IMR-90 (cell line): ENCODE measurements around the gene SOX8. TPM values are rescaled to one million over a fixed set of nuclear protein-coding genes. Genes with fewer than 3 reads are reported as not detected.

Experiments
- ATAC-seq: fragments of 200-7000 bp; cut with Tn5 transposase; 2 replicates; pipeline ENCODE4 v1.9.1; 2020; ENCODE audit warnings: low read depth, mild to moderate bottlenecking, moderate library complexity
- BruUV-seq: library from RNA; stranded (reverse); fragments of 400-500 nt; replicated peaks from 2 replicates; lab custom pipeline; 2021; lab: Mats Ljungman, UMichigan
- CTCF ChIA-PET: fragments of 300-600 bp; formaldehyde crosslinking; extraction: SDS; loops from one replicate; lab custom pipeline; 2021; ENCODE audit warnings: antibody characterized with exemption; lab: Yijun Ruan, JAX
- POLR2A ChIA-PET: fragments of 300-600 bp; sonication (Branson Sonifier 250); formaldehyde crosslinking; loops from one replicate; lab custom pipeline; 2022; ENCODE audit warnings: antibody characterized with exemption; ENCODE audit not compliant: unreplicated experiment; lab: Charles Lee
- DNase-seq: peaks from one replicate; pipeline ENCODE4 v3.0.0; 2013
- H2AFZ ChIP-seq: replicated peaks from 2 replicates; pipeline ENCODE3; 2013; ENCODE audit warnings: low read length, mild to moderate bottlenecking; ENCODE audit not compliant: poor library complexity
- H2AK5ac ChIP-seq: 2 replicates; pipeline ENCODE4 v1.6.1; 2013; ENCODE audit warnings: low read depth, low read length, inconsistent platforms
- H2AK9ac ChIP-seq: replicated peaks from 2 replicates; pipeline ENCODE3; 2013; ENCODE audit warnings: mild to moderate bottlenecking, low read depth, low read length, moderate library complexity; ENCODE audit not compliant: poor library complexity
- H2BK120ac ChIP-seq: 2 replicates; pipeline ENCODE4 v1.6.1; 2013; ENCODE audit warnings: low read depth, low read length, inconsistent platforms
- H2BK15ac ChIP-seq: 3 replicates; pipeline ENCODE4 v1.6.1; 2013; ENCODE audit warnings: low read depth, low read length, inconsistent platforms
- H2BK20ac ChIP-seq: 2 replicates; pipeline ENCODE4 v1.6.1; 2013; ENCODE audit warnings: low read depth, mild to moderate bottlenecking, inconsistent platforms, low read length, moderate library complexity
- H2BK5ac ChIP-seq: 2 replicates; pipeline ENCODE4 v1.6.1; 2013; ENCODE audit warnings: mild to moderate bottlenecking, low read depth, low read length, inconsistent platforms; ENCODE audit not compliant: poor library complexity, severe bottlenecking
- H3K14ac ChIP-seq: replicated peaks from 2 replicates; pipeline ENCODE4 v1.6.1; 2013; ENCODE audit warnings: low read depth, low read length, inconsistent platforms
- H3K18ac ChIP-seq: 2 replicates; pipeline ENCODE4 v1.6.1; 2013; ENCODE audit warnings: low read depth, low read length, control low read depth
- H3K23ac ChIP-seq: 2 replicates; pipeline ENCODE4 v1.6.1; 2013; ENCODE audit warnings: low read depth, low read length, inconsistent platforms
- H3K27ac ChIP-seq: 2 replicates; pipeline ENCODE4 v1.5.1; 2013; ENCODE audit warnings: mild to moderate bottlenecking, control low read depth, low read length; ENCODE audit not compliant: insufficient read depth
- H3K27me3 ChIP-seq: 2 replicates; pipeline ENCODE4 v1.6.1; 2013; ENCODE audit warnings: low read length; ENCODE audit not compliant: control insufficient read depth, insufficient read depth
- H3K36me3 ChIP-seq: 2 replicates; pipeline ENCODE4 v1.6.1; 2013; ENCODE audit warnings: low read length, mixed read lengths; ENCODE audit not compliant: control insufficient read depth, insufficient read depth
- H3K4ac ChIP-seq: 2 replicates; pipeline ENCODE4 v1.6.1; 2013; ENCODE audit warnings: low read depth, low read length, inconsistent platforms
- H3K4me1 ChIP-seq: 2 replicates; pipeline ENCODE4 v1.6.1; 2013; ENCODE audit warnings: low read length, mixed read lengths; ENCODE audit not compliant: control insufficient read depth, insufficient read depth
- H3K4me2 ChIP-seq: 2 replicates; pipeline ENCODE4 v1.6.1; 2013; ENCODE audit warnings: low read depth, mild to moderate bottlenecking, control low read depth, low read length, moderate library complexity
- H3K4me3 ChIP-seq: 2 replicates; pipeline ENCODE4 v1.5.1; 2013; ENCODE audit warnings: low read depth, mild to moderate bottlenecking, control low read depth, low read length, moderate library complexity; ENCODE audit not compliant: insufficient read depth
- H3K56ac ChIP-seq: 2 replicates; pipeline ENCODE4 v1.6.1; 2013; ENCODE audit warnings: low read length, inconsistent platforms; ENCODE audit not compliant: insufficient read depth; ENCODE audit errors: extremely low read depth
- H3K79me1 ChIP-seq, 2 experiments: 2 replicates each; pipeline ENCODE4 v1.6.1; 2013; ENCODE audit warnings: low read length in 2 of 2, inconsistent platforms in 1 of 2, low read depth in 1 of 2
- H3K9ac ChIP-seq: 2 replicates; pipeline ENCODE4 v1.6.1; 2013; ENCODE audit warnings: low read depth, low read length, control low read depth
- H3K9me1 ChIP-seq: 2 replicates; pipeline ENCODE4 v1.6.1; 2013; ENCODE audit warnings: low read length, inconsistent platforms; ENCODE audit not compliant: insufficient read depth
- H3K9me3 ChIP-seq: 2 replicates; pipeline ENCODE4 v1.6.1; 2013; ENCODE audit warnings: low read length; ENCODE audit not compliant: control insufficient read depth, insufficient read depth
- H4K20me1 ChIP-seq: 2 replicates; pipeline ENCODE4 v1.6.1; 2013; ENCODE audit warnings: low read length, inconsistent platforms; ENCODE audit not compliant: insufficient read depth
- H4K5ac ChIP-seq: 2 replicates; pipeline ENCODE4 v1.6.1; 2013; ENCODE audit warnings: mild to moderate bottlenecking, low read depth, low read length, control low read depth
- H4K8ac ChIP-seq, 2 experiments: 2 replicates each; pipeline ENCODE4 v1.6.1; 2013; ENCODE audit warnings: low read depth in 2 of 2, low read length in 2 of 2, control low read depth in 1 of 2, inconsistent platforms in 1 of 2
- H4K91ac ChIP-seq: 2 replicates; pipeline ENCODE4 v1.6.1; 2013; ENCODE audit warnings: low read depth, low read length, inconsistent platforms; ENCODE audit not compliant: insufficient read depth
- BHLHE40 ChIP-seq: fragments of 150-350 bp; IDR thresholded peaks from 2 replicates; pipeline ENCODE4 v1.6.1; 2016; ENCODE audit warnings: mild to moderate bottlenecking, low read depth, low read length
- CEBPB ChIP-seq: IDR thresholded peaks from 2 replicates; pipeline ENCODE4 v1.6.1; 2012; ENCODE audit warnings: low read depth, low read length, improper control_type of control experiment
- CHD1 ChIP-seq: IDR thresholded peaks from 2 replicates; pipeline ENCODE4 v1.6.1; 2012; ENCODE audit warnings: low read depth, low read length, improper control_type of control experiment
- FOS ChIP-seq: fragments of 150-350 bp; IDR thresholded peaks from 2 replicates; pipeline ENCODE4 v1.6.1; 2016; ENCODE audit warnings: low read depth, low read length
- MAFK ChIP-seq: IDR thresholded peaks from 2 replicates; pipeline ENCODE4 v1.6.1; 2012; ENCODE audit warnings: low read depth, low read length, improper control_type of control experiment
- MAZ ChIP-seq: IDR thresholded peaks from 2 replicates; pipeline ENCODE4 v1.6.1; 2012; ENCODE audit warnings: low read depth, mild to moderate bottlenecking, low read length, improper control_type of control experiment, moderate library complexity, borderline replicate concordance
- MXI1 ChIP-seq: IDR thresholded peaks from 2 replicates; pipeline ENCODE4 v1.6.1; 2012; ENCODE audit warnings: low read depth, mild to moderate bottlenecking, low read length, moderate library complexity, borderline replicate concordance
- RFX5 ChIP-seq: IDR thresholded peaks from 2 replicates; pipeline ENCODE4 v1.8.0; 2012; ENCODE audit warnings: low read depth, mild to moderate bottlenecking, low read length, moderate library complexity
- WGBS, 2 experiments: methylation state at CpG; one replicate each; pipeline versions ENCODE4 v1.1.5 to v1.1.7; 2013; ENCODE audit warnings: missing lambda C conversion rate in 2 of 2; ENCODE audit not compliant: insufficient read length in 1 of 2; ENCODE audit errors: extremely low coverage in 2 of 2; 5-methylcytosine and 5-hydroxymethylcytosine counted together
- dilution Hi-C: fragments of 300-500 bp; cut with HindIII; formaldehyde crosslinking; loops from one replicate; pipeline ENCODE4 v1.14.3; 2018; ENCODE audit warnings: low sequenced_read_pairs; ENCODE audit not compliant: unreplicated experiment
- in situ Hi-C: fragments of 300-500 bp; cut with MboI; formaldehyde crosslinking; loops from 3 replicates; pipeline ENCODE4 v1.14.3; 2019; ENCODE audit warnings: low sequenced_read_pairs, inconsistent platforms, mixed read lengths
- intact Hi-C: fragments of 100-400 bp; cut with micrococcal nuclease; formaldehyde crosslinking; loops from 2 replicates; pipeline ENCODE4 v1.10.0; 2022
- polyA plus RNA-seq, 3 experiments: library from polyadenylated mRNA; depleted of rRNA; stranded (reverse); fragments of >200 nt; gene quantifications; 2 replicates each; pipeline ENCODE4 v1.2.3, GENCODE V29; 2012; ENCODE audit warnings: low replicate concordance in 1 of 3
- total RNA-seq: library from RNA; depleted of rRNA; stranded (reverse); fragments of >200 nt; gene quantifications from 2 replicates; pipeline ENCODE4 v1.2.3, GENCODE V29; 2012
- TF ChIP-seq, protein P1 (sequence below): fragments of 150-350 bp; IDR thresholded peaks from 2 replicates; pipeline ENCODE4 v1.6.1; 2016; ENCODE audit warnings: low read depth, mild to moderate bottlenecking, low read length, moderate library complexity, borderline replicate concordance

SOX8 gene
- total and polyA plus RNA-seq, 2 of the 4 experiments (the other 2 are of a cell fraction) = under 0.01 to 0.26 TPM

DNA sequence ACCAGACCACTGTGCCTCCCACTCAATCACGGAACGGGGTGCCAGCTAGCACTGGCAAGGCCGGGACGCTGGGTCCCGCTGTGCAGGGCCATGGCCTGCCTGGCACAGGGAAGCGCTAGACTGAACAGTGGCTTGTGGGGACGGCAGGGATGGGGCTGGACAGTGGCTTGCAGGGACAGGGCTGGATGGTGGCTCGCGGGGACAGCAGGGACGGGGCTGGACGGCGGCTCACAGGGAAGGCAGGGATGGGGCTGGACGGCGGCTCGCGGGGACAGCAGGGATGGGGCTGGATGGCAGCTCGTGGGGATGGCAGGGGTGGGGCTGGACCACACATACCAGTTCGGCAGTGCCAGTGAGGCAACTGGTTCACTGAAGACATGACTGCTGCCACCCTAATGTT lies 43.4 kb upstream of the SOX8 start:
- intact Hi-C loops (no loop called here), dilution Hi-C loops (no loop called here), in situ Hi-C loops (no loop called here)
- no peak overlapping the region for H2BK15ac ChIP-seq
- ATAC-seq = no peak
- no peaks in the 10 kb centered on the region for H3K4me1 ChIP-seq
- no peak for DNase-seq
- no peak overlapping the region for H2AK9ac ChIP-seq
- no peak overlapping the region for H2BK5ac ChIP-seq
- H3K18ac ChIP-seq = no peak overlapping the region
- H3K14ac ChIP-seq = no peak overlapping the region
- no peaks in the 10 kb centered on the region for H3K27me3 ChIP-seq
- H3K9ac ChIP-seq = no peak overlapping the region
- H3K36me3 ChIP-seq = peaks cover 5% of the 10 kb centered on the region
- no peak overlapping the region for H3K56ac ChIP-seq
- TF ChIP-seq MAFK (no peak), RFX5 (no peak), FOS (no peak), MAZ (no peak), MXI1 (no peak), CHD1 (no peak), BHLHE40 (no peak), CEBPB (no peak)
- TF ChIP-seq, protein P1, sequence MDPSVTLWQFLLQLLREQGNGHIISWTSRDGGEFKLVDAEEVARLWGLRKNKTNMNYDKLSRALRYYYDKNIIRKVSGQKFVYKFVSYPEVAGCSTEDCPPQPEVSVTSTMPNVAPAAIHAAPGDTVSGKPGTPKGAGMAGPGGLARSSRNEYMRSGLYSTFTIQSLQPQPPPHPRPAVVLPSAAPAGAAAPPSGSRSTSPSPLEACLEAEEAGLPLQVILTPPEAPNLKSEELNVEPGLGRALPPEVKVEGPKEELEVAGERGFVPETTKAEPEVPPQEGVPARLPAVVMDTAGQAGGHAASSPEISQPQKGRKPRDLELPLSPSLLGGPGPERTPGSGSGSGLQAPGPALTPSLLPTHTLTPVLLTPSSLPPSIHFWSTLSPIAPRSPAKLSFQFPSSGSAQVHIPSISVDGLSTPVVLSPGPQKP = no peak
- H3K79me1 ChIP-seq = no peaks in the 10 kb centered on the region
- no TSS peak for BruUV-seq
- no peak overlapping the region for H2BK120ac ChIP-seq
- H3K4me2 ChIP-seq = no peak overlapping the region
- H4K8ac ChIP-seq = no peak overlapping the region
- POLR2A ChIA-PET = no interaction called here
- H4K20me1 ChIP-seq = no peaks in the 10 kb centered on the region
- no peak overlapping the region for H2AFZ ChIP-seq
- H2AK5ac ChIP-seq = no peak overlapping the region
- H3K4ac ChIP-seq = no peak overlapping the region
- no peak overlapping the region for H3K23ac ChIP-seq
- H3K27ac ChIP-seq = no peak overlapping the region
- H4K91ac ChIP-seq = no peak overlapping the region
- H2BK20ac ChIP-seq = no peak overlapping the region
- no peak overlapping the region for H3K4me3 ChIP-seq
- H3K9me1 ChIP-seq = no peaks in the 10 kb centered on the region
- CTCF ChIA-PET = no interaction called here
- 84% methylated on average over 9 of the region's 18 CpGs; no CpG with 5 or more reads in 1 of the 2 experiments for WGBS, 2 experiments
- H3K9me3 ChIP-seq = peaks cover 7% of the 10 kb centered on the region
- no peak overlapping the region for H4K5ac ChIP-seq
